Measurements from ENCODE around the gene FSTL3.

Gene FSTL3

GRCh38 chr19:656751-657559, 19.2 kb upstream of the FSTL3 start:
- H3K9ac ChIP-seq (ENCODE audit: low read depth, low read length), result no peak overlapping the region
- no peak overlapping the region for H3K4me3 ChIP-seq (ENCODE audit: low read depth, low read length)
- H3K27me3 ChIP-seq (ENCODE audit: control insufficient read depth, insufficient read depth, low read length), result no peaks in the 10 kb centered on the region
- peaks cover 21% of the 10 kb centered on the region for H3K36me3 ChIP-seq (ENCODE audit: control insufficient read depth, insufficient read depth, low read length)
- peaks cover 4% of the 10 kb centered on the region for H3K4me1 ChIP-seq (ENCODE audit: control insufficient read depth, insufficient read depth, low read length)
- no peaks in the 10 kb centered on the region for H3K9me3 ChIP-seq (ENCODE audit: control insufficient read depth, insufficient read depth, low read length)
- H3K27ac ChIP-seq (ENCODE audit: low read depth, low read length), result no peak overlapping the region

GRCh38 chr19:657611-658010, 18.6 kb upstream of the FSTL3 start:
- Histone ChIP-seq H3K4me1 (ENCODE audit: control insufficient read depth, insufficient read depth, low read length) (peaks cover 4% of the 10 kb centered on the region), H3K27me3 (ENCODE audit: control insufficient read depth, insufficient read depth, low read length) (no peaks in the 10 kb centered on the region), H3K27ac (ENCODE audit: low read depth, low read length) (no peak overlapping the region), H3K9me3 (ENCODE audit: control insufficient read depth, insufficient read depth, low read length) (no peaks in the 10 kb centered on the region), H3K36me3 (ENCODE audit: control insufficient read depth, insufficient read depth, low read length) (peaks cover 15% of the 10 kb centered on the region), H3K4me3 (ENCODE audit: low read depth, low read length) (no peak overlapping the region), H3K9ac (ENCODE audit: low read depth, low read length) (no peak overlapping the region)

GRCh38 chr19:658059-658839, 17.9 kb upstream of the FSTL3 start:
- Histone ChIP-seq H3K27me3 (ENCODE audit: control insufficient read depth, insufficient read depth, low read length) (no peaks in the 10 kb centered on the region), H3K27ac (ENCODE audit: low read depth, low read length) (no peak overlapping the region), H3K4me1 (ENCODE audit: control insufficient read depth, insufficient read depth, low read length) (peaks cover 4% of the 10 kb centered on the region), H3K36me3 (ENCODE audit: control insufficient read depth, insufficient read depth, low read length) (peaks cover 15% of the 10 kb centered on the region), H3K4me3 (ENCODE audit: low read depth, low read length) (no peak overlapping the region), H3K9ac (ENCODE audit: low read depth, low read length) (no peak overlapping the region), H3K9me3 (ENCODE audit: control insufficient read depth, insufficient read depth, low read length) (no peaks in the 10 kb centered on the region)

GRCh38 chr19:658916-659839, 17.0 kb upstream of the FSTL3 start:
- Histone ChIP-seq H3K9ac (ENCODE audit: low read depth, low read length) (no peak overlapping the region), H3K9me3 (ENCODE audit: control insufficient read depth, insufficient read depth, low read length) (no peaks in the 10 kb centered on the region), H3K4me1 (ENCODE audit: control insufficient read depth, insufficient read depth, low read length) (peaks cover 4% of the 10 kb centered on the region), H3K27ac (ENCODE audit: low read depth, low read length) (no peak overlapping the region), H3K27me3 (ENCODE audit: control insufficient read depth, insufficient read depth, low read length) (no peaks in the 10 kb centered on the region), H3K36me3 (ENCODE audit: control insufficient read depth, insufficient read depth, low read length) (peaks cover 6% of the 10 kb centered on the region), H3K4me3 (ENCODE audit: low read depth, low read length) (no peak overlapping the region)

- peaks cover 4% of the 10 kb centered on the region for H3K4me1 ChIP-seq (ENCODE audit: control insufficient read depth, insufficient read depth, low read length)
- H3K4me3 ChIP-seq (ENCODE audit: low read depth, low read length), result peak overlapping the region; percentile 87; the same call in 1 of the 2 replicates
- H3K27ac ChIP-seq (ENCODE audit: low read depth, low read length), result no peak overlapping the region
- H3K27me3 ChIP-seq (ENCODE audit: control insufficient read depth, insufficient read depth, low read length), result no peaks in the 10 kb centered on the region; the same call in 1 of the 2 replicates
- no peaks in the 10 kb centered on the region for H3K9me3 ChIP-seq (ENCODE audit: control insufficient read depth, insufficient read depth, low read length)
- peaks cover 4% of the 10 kb centered on the region; the same call in 1 of the 2 replicates for H3K36me3 ChIP-seq (ENCODE audit: control insufficient read depth, insufficient read depth, low read length)
- H3K9ac ChIP-seq (ENCODE audit: low read depth, low read length), result no peak overlapping the region
Measured at GRCh38 chr19:660793-661426, 15.3 kb upstream of the FSTL3 start.

GRCh38 chr19:661427-662196, 14.6 kb upstream of the FSTL3 start:
- Histone ChIP-seq H3K36me3 (ENCODE audit: control insufficient read depth, insufficient read depth, low read length) (peaks cover 4% of the 10 kb centered on the region; the same call in 1 of the 2 replicates), H3K4me1 (ENCODE audit: control insufficient read depth, insufficient read depth, low read length) (peaks cover 4% of the 10 kb centered on the region), H3K27me3 (ENCODE audit: control insufficient read depth, insufficient read depth, low read length) (no peaks in the 10 kb centered on the region; the same call in 1 of the 2 replicates), H3K9me3 (ENCODE audit: control insufficient read depth, insufficient read depth, low read length) (no peaks in the 10 kb centered on the region), H3K27ac (ENCODE audit: low read depth, low read length) (peak overlapping the region; percentile 78), H3K9ac (ENCODE audit: low read depth, low read length) (peak overlapping the region; percentile 85), H3K4me3 (ENCODE audit: low read depth, low read length) (peak overlapping the region; percentile 87)

- H3K27me3 ChIP-seq (ENCODE audit: control insufficient read depth, insufficient read depth, low read length), result no peaks in the 10 kb centered on the region; the same call in 1 of the 2 replicates
- peak overlapping the region; percentile 78 for H3K27ac ChIP-seq (ENCODE audit: low read depth, low read length)
- H3K9me3 ChIP-seq (ENCODE audit: control insufficient read depth, insufficient read depth, low read length), result no peaks in the 10 kb centered on the region
- H3K4me3 ChIP-seq (ENCODE audit: low read depth, low read length), result peak overlapping the region; percentile 87
- H3K4me1 ChIP-seq (ENCODE audit: control insufficient read depth, insufficient read depth, low read length), result peaks cover 4% of the 10 kb centered on the region
- peaks cover 2% of the 10 kb centered on the region; the same call in 1 of the 2 replicates for H3K36me3 ChIP-seq (ENCODE audit: control insufficient read depth, insufficient read depth, low read length)
- H3K9ac ChIP-seq (ENCODE audit: low read depth, low read length), result peak overlapping the region; percentile 85
Measured at GRCh38 chr19:662207-662961, 13.8 kb upstream of the FSTL3 start.

GRCh38 chr19:662962-663681, 13.1 kb upstream of the FSTL3 start, which contains the start of gene RNF126:
Gene RNF126 (minus strand): TSS chr19:663214. CDS start chr19:663121, 93 bp downstream.
- Histone ChIP-seq H3K36me3 (ENCODE audit: control insufficient read depth, insufficient read depth, low read length) (no peaks in the 10 kb centered on the region), H3K27me3 (ENCODE audit: control insufficient read depth, insufficient read depth, low read length) (no peaks in the 10 kb centered on the region; the same call in 1 of the 2 replicates), H3K9me3 (ENCODE audit: control insufficient read depth, insufficient read depth, low read length) (no peaks in the 10 kb centered on the region), H3K9ac (ENCODE audit: low read depth, low read length) (peak within 1 kb of the TSS; percentile 85), H3K27ac (ENCODE audit: low read depth, low read length) (peak within 1 kb of the TSS; percentile 78), H3K4me3 (ENCODE audit: low read depth, low read length) (peak within 1 kb of the TSS; percentile 87), H3K4me1 (ENCODE audit: control insufficient read depth, insufficient read depth, low read length) (peaks cover 4% of the 10 kb centered on the region)

- Histone ChIP-seq H3K4me3 (ENCODE audit: low read depth, low read length) (peak overlapping the region; percentile 61), H3K9ac (ENCODE audit: low read depth, low read length) (no peak overlapping the region), H3K27ac (ENCODE audit: low read depth, low read length) (no peak overlapping the region), H3K4me1 (ENCODE audit: control insufficient read depth, insufficient read depth, low read length) (peaks cover 4% of the 10 kb centered on the region), H3K36me3 (ENCODE audit: control insufficient read depth, insufficient read depth, low read length) (no peaks in the 10 kb centered on the region), H3K9me3 (ENCODE audit: control insufficient read depth, insufficient read depth, low read length) (no peaks in the 10 kb centered on the region), H3K27me3 (ENCODE audit: control insufficient read depth, insufficient read depth, low read length) (no peaks in the 10 kb centered on the region; the same call in 1 of the 2 replicates)
Measured at GRCh38 chr19:663682-664117, 12.5 kb upstream of the FSTL3 start.
